K562 (cell line): ENCODE data around the gene AGPAT1. TPM values are rescaled to one million over a fixed set of nuclear protein-coding genes. Genes with fewer than 3 reads are reported as not detected.

Experiments used
- ATAC-seq: fragments of 200-7000 bp; cut with Tn5 transposase; 3 replicates; pipeline ENCODE4 v1.9.1; 2020; ENCODE audit warnings: moderate library complexity
- BruUV-seq: library from RNA; stranded (reverse); fragments of 400-500 nt; replicated peaks from 2 replicates; lab custom pipeline; 2021; lab: Mats Ljungman, UMichigan
- CTCF ChIA-PET: fragments of 300-600 bp; formaldehyde crosslinking; extraction: SDS; loops from one replicate; lab custom pipeline; 2021; ENCODE audit warnings: low intra/inter-chr PET ratio; lab: Yijun Ruan, JAX
- POLR2A ChIA-PET: fragments of 300-600, 350-650 bp; sonication (Branson Sonifier 250); formaldehyde crosslinking; extraction: SDS; loops from one replicate; lab custom pipeline; 2021; ENCODE audit warnings: antibody characterized with exemption, inconsistent platforms; lab: Yijun Ruan, JAX
- DNase-seq, 4 experiments: peaks; one replicate each; pipeline versions ENCODE4 v3.0.0 to v3.0.0-alpha.2; 2011 to 2018; ENCODE audit warnings: low spot score in 3 of 4, mixed read lengths in 3 of 4; ENCODE audit errors: extremely low read depth in 1 of 4
- FAIRE-seq: peaks from 2 replicates; lab custom pipeline; 2011; peaks lifted over from hg19 to GRCh38; lab: Jason Lieb, UNC
- H2AFZ ChIP-seq: 2 replicates; pipeline ENCODE4 v1.6.0; 2011; ENCODE audit warnings: low read depth, low read length, control low read depth, inconsistent platforms
- H3K27ac ChIP-seq: fragments of 200-600 bp; 3 replicates; pipeline ENCODE4 v1.8.0; 2011; ENCODE audit warnings: low read depth, mild to moderate bottlenecking, control low read depth, inconsistent platforms, low read length, moderate library complexity, mixed read lengths; ENCODE audit errors: extremely low read depth
- H3K27me3 ChIP-seq, 2 experiments: fragments of 300-600 bp in 1 of 2; 2 replicates in 1 of 2; 3 replicates in 1 of 2; pipeline versions ENCODE4 v1.6.0 to v1.8.0; 2011; ENCODE audit warnings: inconsistent platforms in 2 of 2, low read length in 2 of 2, mild to moderate bottlenecking in 1 of 2, mixed read lengths in 1 of 2, moderate library complexity in 1 of 2; ENCODE audit not compliant: control insufficient read depth in 2 of 2, insufficient read depth in 2 of 2
- H3K36me3 ChIP-seq: fragments of 300-600 bp; 3 replicates; pipeline ENCODE4 v1.8.0; 2011; ENCODE audit warnings: mild to moderate bottlenecking, low read length, inconsistent platforms; ENCODE audit not compliant: control insufficient read depth, insufficient read depth
- H3K4me1 ChIP-seq, 2 experiments: fragments of 200-600 bp in 1 of 2; replicated peaks in 1 of 2; 2 replicates in 1 of 2; 3 replicates in 1 of 2; pipeline versions ENCODE4 v1.5.1 to v1.8.0; 2011; ENCODE audit warnings: inconsistent platforms in 2 of 2, low read length in 2 of 2, mild to moderate bottlenecking in 1 of 2, mixed read lengths in 1 of 2, moderate library complexity in 1 of 2; ENCODE audit not compliant: control insufficient read depth in 2 of 2, insufficient read depth in 2 of 2
- H3K4me2 ChIP-seq: 2 replicates; pipeline ENCODE4 v1.6.1; 2011; ENCODE audit warnings: low read length, control low read depth, inconsistent platforms, mixed read lengths; ENCODE audit not compliant: insufficient read depth
- H3K4me3 ChIP-seq: fragments of 200-600 bp; sonication (generic), shearing (Covaris generic); 2 replicates; pipeline ENCODE4 v1.5.1; 2016; ENCODE audit warnings: control low read depth, inconsistent platforms
- H3K79me2 ChIP-seq: fragments of 200-600 bp; 3 replicates; pipeline ENCODE4 v1.8.0; 2011; ENCODE audit warnings: low read length, inconsistent platforms; ENCODE audit not compliant: control insufficient read depth, insufficient read depth
- H3K9ac ChIP-seq, 2 experiments: 2 replicates each; pipeline versions ENCODE4 v1.6.0 to v1.6.1; 2011; ENCODE audit warnings: low read depth in 2 of 2, low read length in 2 of 2, control low read depth in 1 of 2, inconsistent platforms in 1 of 2, mild to moderate bottlenecking in 1 of 2, mixed read lengths in 1 of 2; ENCODE audit not compliant: insufficient read depth in 1 of 2
- H3K9me1 ChIP-seq: one replicate; pipeline ENCODE4 v1.6.0; 2011; ENCODE audit warnings: inconsistent platforms, mild to moderate bottlenecking, low read length, moderate library complexity; ENCODE audit not compliant: control insufficient read depth, insufficient read depth
- H3K9me3 ChIP-seq: replicated peaks from 2 replicates; pipeline ENCODE4 v1.5.1; 2011; ENCODE audit warnings: low read depth, low read length, inconsistent platforms; ENCODE audit not compliant: control insufficient read depth, insufficient read depth
- H4K20me1 ChIP-seq: replicated peaks from 2 replicates; pipeline ENCODE4 v1.6.1; 2011; ENCODE audit warnings: low read length, inconsistent platforms, mixed read lengths; ENCODE audit not compliant: control insufficient read depth, insufficient read depth
- ATF4 ChIP-seq: fragments of 450-650 bp; formaldehyde crosslinking; IDR thresholded peaks from 2 replicates; pipeline ENCODE4 v1.4.0; 2022; ENCODE audit warnings: mild to moderate bottlenecking, moderate library complexity
- PHB2 ChIP-seq: fragments of 450-650 bp; IDR thresholded peaks from 2 replicates; pipeline ENCODE4 v1.6.1; 2017; ENCODE audit warnings: low read depth
- RB1 ChIP-seq: fragments of 450-650 bp; IDR thresholded peaks from 2 replicates; pipeline ENCODE4 v1.6.1; 2017; ENCODE audit warnings: low read depth, mild to moderate bottlenecking
- ZBTB40 ChIP-seq, 2 experiments: fragments of 450-650 bp in 1 of 2; sonication (generic) in 1 of 2; formaldehyde crosslinking in 1 of 2; IDR thresholded peaks; 2 replicates each; pipeline versions ENCODE4 v1.7.1 to v1.9.0; 2016 to 2022; ENCODE audit warnings: inconsistent platforms in 1 of 2, mild to moderate bottlenecking in 1 of 2, missing genetic modification reagents in 1 of 2
- ZNF644 ChIP-seq: fragments of 200-800 bp; sonication (Bioruptor generic); IDR thresholded peaks from 2 replicates; pipeline ENCODE4 v1.6.1; 2016; ENCODE audit warnings: low read depth, missing genetic modification characterization, missing compliant biosample characterization
- ZSCAN32 ChIP-seq: fragments of 450-650 bp; formaldehyde crosslinking; IDR thresholded peaks from 2 replicates; pipeline ENCODE4 v1.4.0; 2020; ENCODE audit warnings: mild to moderate bottlenecking, moderate library complexity
- WGBS: fragments of 100-300 bp; shearing (Covaris generic); methylation state at CpG from one replicate; pipeline ENCODE4 v1.1.6; 2016; ENCODE audit warnings: low coverage, mixed read lengths; ENCODE audit not compliant: insufficient coverage; ENCODE audit errors: missing lambda C conversion rate; 5-methylcytosine and 5-hydroxymethylcytosine counted together
- in situ Hi-C: fragments of 300-500 bp; cut with MboI; formaldehyde crosslinking; loops from 4 replicates; pipeline ENCODE4 v1.15.0; 2018; ENCODE audit warnings: inconsistent platforms, mixed read lengths
- intact Hi-C: fragments of 100-400 bp; cut with micrococcal nuclease; formaldehyde crosslinking; loops from 2 replicates; pipeline ENCODE4 v1.14.2; 2022
- polyA plus RNA-seq, 8 experiments: library from polyadenylated mRNA; depleted of rRNA in 4 of 8; stranded (reverse) in 5 of 8; unstranded in 3 of 8; fragments of >200 nt; fragmentation: Nextera tagmentation in 2 of 8; fragmentation: Illumina TruSeq in 1 of 8; extraction: Ambion mirVana in 2 of 8; extraction: Trizol in 1 of 8; gene quantifications; 2 replicates each; pipeline versions ENCODE4 v1.2.1 to v1.2.3, GENCODE V29; 2011 to 2014; ENCODE audit warnings: inconsistent platforms in 1 of 8, missing spikeins in 1 of 8
- total RNA-seq, 7 experiments: library from RNA; depleted of rRNA in 6 of 7; stranded (reverse); fragments of >200 nt in 6 of 7; fragmentation: Illumina TruSeq in 2 of 7; extraction: Trizol in 2 of 7; gene quantifications; 2 replicates each; pipeline versions ENCODE4 v1.2.1 to v1.2.3, GENCODE V29; 2011 to 2021; ENCODE audit warnings: low replicate concordance in 1 of 7

Gene AGPAT1
- total and polyA plus RNA-seq, 9 of the 15 experiments (the other 6 are each of a cell fraction or from before 2014, with no cell fraction given) = 37.9 to 176 (median 69.4) TPM

- no peak for TF ChIP-seq ZSCAN32 (CRISPR knock-in tag)
- TF ChIP-seq, all 486 proteins: peak for 101
Measured at GRCh38 chr6:32177788-32178546, 2.1 kb upstream of the AGPAT1 start, which contains the start of gene RNF5 (continued).

- ATAC-seq (peak; percentile 6; the same call in 1 of the 3 replicates), DNase-seq (peak; percentile 52 to 75 (median 54)), FAIRE-seq (peak; percentile 11)
- CTCF ChIA-PET = no interaction called here
- POLR2A ChIA-PET = interaction anchor here (0.5 to 4.5 kb wide), 20 partner anchors 9 to 371 kb away, joined by 3 to 30 read pairs (median 4); partner anchors contain the start of genes ATF6B, EGFL8, LSM2 and PBX2
- under 1% methylated on average over 20 of the region's 20 CpGs for WGBS
- in situ Hi-C loops (no loop called here), intact Hi-C loops (loop anchor here (2.0 to 10.0 kb wide), 3 partner anchors 46 to 512 kb away; partner anchors contain the start of genes C6orf47, CSNK2B, FKBPL and GPANK1)
- H3K27me3 ChIP-seq = no peaks in the 10 kb centered on the region
- peak overlapping the region; percentile 83 to 86; a peak in 3 of 4 replicates for H3K9ac ChIP-seq
- peaks cover 41% of the 10 kb centered on the region; the same call in 2 of the 3 replicates for H3K36me3 ChIP-seq
- peak overlapping the region; percentile 88 for H3K4me3 ChIP-seq
- peaks cover 76% of the 10 kb centered on the region for H3K79me2 ChIP-seq
- H2AFZ ChIP-seq = peak overlapping the region; percentile 92
- peak overlapping the region; percentile 100 for H3K4me2 ChIP-seq
- no peaks in the 10 kb centered on the region for H3K9me3 ChIP-seq
- H3K27ac ChIP-seq = peak overlapping the region; percentile 94
- H3K4me1 ChIP-seq = peaks cover 34 to 61% of the 10 kb centered on the region in 2 experiments
- H3K9me1 ChIP-seq = peaks cover 7% of the 10 kb centered on the region
- TSS peak; percentile 26 for BruUV-seq
- no peaks in the 10 kb centered on the region for H4K20me1 ChIP-seq
- TF ChIP-seq ATF4 (CRISPR knock-in tag) (peak; percentile 49; the same call in 1 of the 2 replicates), ZNF644 (tag) (peak; percentile 57; the same call in 1 of the 2 replicates), ZBTB40 (IDR thresholded peaks at IDR 0.05) (no peak), ZBTB40 (CRISPR knock-in tag; IDR thresholded peaks at IDR 0.05) (no peak), PHB2 (no peak), RB1 (peak; percentile 34)
Measured at GRCh38 chr6:32177183-32177787, 1.4 kb upstream of the AGPAT1 start.
